Right lobe of liver (tissue), 6 donors: Measurements from ENCODE around the gene FBLN2. TPM values are rescaled to one million over a fixed set of nuclear protein-coding genes. Genes with fewer than 3 reads are reported as not detected.

ENCODE experiments used
- ATAC-seq, 4 donors: fragments of 200-7000 bp; cut with Tn5 transposase; one replicate each; pipeline ENCODE4 v1.9.1; 2020; ENCODE audit warnings: mild to moderate bottlenecking in 4 of 4, moderate library complexity in 4 of 4
- DNase-seq, 3 donors: peaks; one replicate each; pipeline ENCODE4 v3.0.0-alpha.2; 2020
- H3K27ac ChIP-seq, 3 donors: fragments of 200-600 bp; one replicate each; pipeline ENCODE4 v1.8.0; 2022
- H3K27me3 ChIP-seq, 2 donors: fragments of 200-600 bp; one replicate each; pipeline ENCODE4 v1.8.0; 2022
- H3K36me3 ChIP-seq, 4 donors: fragments of 200-600 bp; sonication (generic) in 1 of 4; one replicate each; pipeline versions ENCODE4 v1.5.1 to v1.8.0; 2017 to 2022; ENCODE audit warnings: control low read depth in 1 of 4
- H3K4me1 ChIP-seq, 4 donors: fragments of 200-600 bp; sonication (generic) in 1 of 4; one replicate each; pipeline versions ENCODE4 v1.5.1 to v1.8.0; 2017 to 2022; ENCODE audit warnings: control low read depth in 1 of 4
- H3K4me3 ChIP-seq, 3 donors: fragments of 200-600 bp; one replicate each; pipeline ENCODE4 v1.8.0; 2022
- H3K9me3 ChIP-seq, 4 donors: fragments of 200-600 bp; sonication (generic) in 1 of 4; one replicate each; pipeline versions ENCODE4 v1.5.1 to v1.8.0; 2017 to 2022; ENCODE audit warnings: control low read depth in 1 of 4
- CTCF ChIP-seq, 4 donors: fragments of 200-600 bp in 3 of 4; fragments of 450-650 bp in 1 of 4; IDR thresholded peaks; one replicate each; pipeline versions ENCODE4 v1.5.1 to v1.8.0; 2016 to 2022; ENCODE audit warnings: antibody characterized with exemption in 4 of 4, mild to moderate bottlenecking in 2 of 4
- POLR2A ChIP-seq: fragments of 450-650 bp; IDR thresholded peaks from one replicate; pipeline ENCODE4 v1.6.1; 2017; ENCODE audit warnings: antibody characterized with exemption, mild to moderate bottlenecking
- WGBS: methylation state at CpG from one replicate; pipeline ENCODE4 v1.1.6; 2018; ENCODE audit warnings: low coverage, low lambda C conversion rate; ENCODE audit not compliant: insufficient coverage; ENCODE audit errors: missing lambda C conversion rate; 5-methylcytosine and 5-hydroxymethylcytosine counted together
- intact Hi-C, 2 donors: fragments of 100-400 bp; cut with DNase I; formaldehyde crosslinking; loops; one replicate each; pipeline versions ENCODE4 v1.11.2 to v1.14.1; 2022
- total RNA-seq, 6 experiments: library from RNA; depleted of rRNA in 2 of 6; stranded (reverse); fragments of >200 nt in 2 of 6; fragmentation: NEBNext Ultra II Directional in 3 of 6; extraction: Animal tissue kit (Norgen Biotek cat#: 25700) in 3 of 6; gene quantifications; one replicate each; pipeline versions ENCODE4 v1.1.0 to v1.2.4, GENCODE V29; 2016 to 2023
- donor health status: DM: no; HTN: yes; CAD: no.
- donor health status: DM: no; HTN: no; CAD: no.
- donor health status: DM: no; HTN: no; CAD: no.
- donor health status: DM: no; HTN: yes; CAD: no.
- donor health status: DM: no; HTN: yes; CAD: no.

FBLN2 gene
- total RNA-seq, 6 experiments from 2014 or later, result 1.9 to 4.0 (median 2.7) TPM

DNA sequence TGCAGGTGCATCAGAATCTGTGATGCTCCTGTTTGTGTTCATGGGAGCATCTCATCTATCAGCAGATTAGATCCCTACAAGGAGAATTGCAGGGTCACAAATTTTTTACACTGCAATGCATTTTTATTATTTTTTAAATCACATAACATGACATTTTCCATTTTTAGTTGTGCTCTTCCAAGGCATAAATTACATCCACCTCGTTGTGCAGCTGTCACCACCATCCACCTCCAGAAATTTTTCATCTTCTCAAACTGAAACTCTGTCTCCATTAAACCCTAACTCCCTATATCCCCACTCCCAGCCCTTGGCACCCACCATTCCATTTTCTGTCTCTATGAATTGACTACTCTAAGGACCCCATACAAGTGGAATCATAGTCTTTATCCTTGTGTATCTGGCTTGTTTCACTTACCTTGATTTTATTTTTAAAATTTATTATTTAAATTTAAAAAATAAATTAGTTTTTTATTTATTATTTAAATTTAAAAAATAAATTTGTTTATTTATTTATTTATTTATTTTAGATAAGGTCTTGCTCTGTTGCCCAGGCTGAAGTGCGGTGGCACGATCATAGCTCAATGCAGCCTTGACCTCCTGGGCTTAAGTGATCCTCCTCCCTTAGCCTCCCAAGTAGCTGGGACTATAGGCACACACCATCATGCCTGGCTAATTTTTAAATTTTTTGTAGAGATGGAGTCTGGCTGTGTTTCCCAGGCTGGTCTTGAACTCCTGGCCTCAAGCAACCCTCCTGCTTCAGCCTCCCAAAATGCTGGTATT is 47.7 kb downstream of the FBLN2 start:
- Histone ChIP-seq H3K27me3 (no peaks in the 10 kb centered on the region), H3K27ac (no peak overlapping the region), H3K36me3 (no peaks in the 10 kb centered on the region), H3K4me1 (no peaks in the 10 kb centered on the region), H3K9me3 (no peaks in the 10 kb centered on the region), H3K4me3 (no peak overlapping the region)
- WGBS, result 78% methylated on average over 3 of the region's 3 CpGs
- no peak for DNase-seq
- TF ChIP-seq POLR2A, result no peak
- no peak for TF ChIP-seq CTCF (IDR thresholded peaks at IDR 0.05)
- intact Hi-C loops, result no loop called here
- no peak for ATAC-seq

GRCh38 chr3:13597661-13598060 is 48.7 kb downstream of the FBLN2 start:
- no peaks in the 10 kb centered on the region for H3K4me1 ChIP-seq
- no peaks in the 10 kb centered on the region for H3K27me3 ChIP-seq
- intact Hi-C loops, result no loop called here
- H3K9me3 ChIP-seq, result no peaks in the 10 kb centered on the region
- H3K36me3 ChIP-seq, result no peaks in the 10 kb centered on the region
- DNase-seq (no peak), ATAC-seq (no peak)
- WGBS, result 73% methylated on average over 5 of the region's 8 CpGs
- no peak overlapping the region for H3K27ac ChIP-seq
- no peak overlapping the region for H3K4me3 ChIP-seq
- TF ChIP-seq CTCF (IDR thresholded peaks at IDR 0.05) (no peak), POLR2A (no peak)

- ATAC-seq, result no peak
- Histone ChIP-seq H3K27ac (no peak overlapping the region), H3K27me3 (no peaks in the 10 kb centered on the region), H3K4me3 (no peak overlapping the region), H3K9me3 (no peaks in the 10 kb centered on the region), H3K36me3 (no peaks in the 10 kb centered on the region), H3K4me1 (no peaks in the 10 kb centered on the region)
- TF ChIP-seq CTCF (IDR thresholded peaks at IDR 0.05) (no peak), POLR2A (no peak)
- DNase-seq, result no peak
- 54% methylated on average over 3 of the region's 5 CpGs for WGBS
- intact Hi-C loops, result no loop called here
Observed at GRCh38 chr3:13598201-13598600, 49.3 kb downstream of the FBLN2 start.

DNA sequence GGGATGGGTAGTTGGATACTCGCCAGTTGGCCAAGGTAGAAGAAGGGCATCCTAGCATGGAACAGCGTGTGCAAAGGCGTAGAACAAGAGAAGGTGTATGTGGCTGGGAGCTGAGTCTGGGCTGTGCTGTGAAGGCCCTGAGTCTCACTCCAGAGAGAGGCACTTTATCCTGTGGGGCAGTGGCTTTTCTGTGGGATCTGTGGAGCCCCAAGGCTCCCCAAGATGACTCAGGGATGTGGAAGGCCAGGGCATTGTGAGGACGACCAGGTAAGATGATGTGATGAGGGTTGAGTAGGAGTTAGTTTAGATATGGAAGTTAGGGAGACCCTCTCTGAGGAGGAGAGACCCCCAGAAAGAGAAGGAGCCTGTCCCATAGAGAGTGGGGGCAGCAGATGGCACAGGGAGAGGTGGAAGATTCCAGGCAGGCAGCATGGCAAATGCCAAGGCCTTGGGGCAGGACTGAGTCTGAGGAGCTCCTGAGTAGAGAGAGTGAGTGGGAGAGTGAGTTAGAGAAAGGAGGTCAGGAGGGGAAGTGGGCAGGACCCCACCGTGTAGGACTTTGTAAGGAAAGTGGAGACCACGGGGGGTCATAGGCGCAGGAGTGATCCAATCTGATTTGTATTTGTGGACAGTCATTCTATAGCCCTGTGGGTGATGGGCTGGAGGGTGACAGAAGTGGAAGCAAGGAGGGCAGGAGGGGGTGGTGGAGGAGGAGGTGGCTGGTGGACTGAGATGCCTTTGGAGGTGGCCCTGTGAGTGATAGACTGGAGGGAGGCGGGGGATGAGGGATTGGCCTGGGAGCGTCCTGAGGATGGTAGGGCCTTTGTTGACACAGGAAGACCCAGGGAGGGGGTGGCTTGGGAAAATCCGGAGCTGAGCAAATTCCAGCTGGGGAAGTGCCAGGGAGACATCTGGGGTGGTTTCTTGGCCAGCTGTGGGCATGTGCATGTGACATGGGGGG is 50.3 kb downstream of the FBLN2 start:
- Histone ChIP-seq H3K4me3 (no peak overlapping the region), H3K4me1 (no peaks in the 10 kb centered on the region), H3K36me3 (no peaks in the 10 kb centered on the region), H3K9me3 (no peaks in the 10 kb centered on the region), H3K27ac (no peak overlapping the region), H3K27me3 (no peaks in the 10 kb centered on the region)
- TF ChIP-seq CTCF (IDR thresholded peaks at IDR 0.05) (no peak), POLR2A (no peak)
- WGBS, result 55% methylated on average over 9 of the region's 10 CpGs
- intact Hi-C loops, result no loop called here
- DNase-seq (no peak), ATAC-seq (no peak)
